OCI-LY1 (cell line): Measurements from ENCODE around the gene MRTO4.

Source experiments
- CTCF ChIP-seq: fragments of 200-600 bp; sonication (generic), shearing (Covaris generic); IDR thresholded peaks from 2 replicates; pipeline ENCODE4 v1.5.1; 2017; ENCODE audit warnings: mild to moderate bottlenecking, antibody characterized with exemption, low read length, moderate library complexity, mixed read lengths
- EZH2 ChIP-seq: fragments of 200-600 bp; sonication (generic), shearing (Covaris generic); IDR thresholded peaks from 2 replicates; pipeline ENCODE4 v1.8.0; 2017; ENCODE audit warnings: borderline replicate concordance, mixed run types, mild to moderate bottlenecking, antibody characterized with exemption, low read length, moderate library complexity, mixed read lengths

- no peak for TF ChIP-seq CTCF
- no peak for TF ChIP-seq EZH2
These were observed 3.7 kb downstream of the MRTO4 start for GRCh38 chr1:19255288-19255687.
